GM12878 (cell line): ENCODE results near the gene EPN1. TPM values are rescaled to one million over a fixed set of nuclear protein-coding genes. Genes with fewer than 3 reads are reported as not detected.

Experiments used
- ATAC-seq: fragments of 200-7000 bp; cut with Tn5 transposase; 3 replicates; pipeline ENCODE4 v1.9.1; 2020; ENCODE audit warnings: mild to moderate bottlenecking, moderate library complexity
- BruUV-seq: library from RNA; stranded (reverse); fragments of 400-500 nt; replicated peaks from 2 replicates; lab custom pipeline; 2021; lab: Mats Ljungman, UMichigan
- CTCF ChIA-PET: fragments of 300-600 bp; sonication (Branson Sonifier 250); formaldehyde crosslinking; extraction: SDS; loops from one replicate; lab custom pipeline; 2021; ENCODE audit warnings: inconsistent platforms; lab: Yijun Ruan, JAX
- POLR2A ChIA-PET: fragments of 350-600 bp; formaldehyde crosslinking; extraction: SDS; loops from one replicate; lab custom pipeline; 2021; ENCODE audit warnings: inconsistent platforms; lab: Charles Lee
- RAD21 ChIA-PET: fragments of 300-600 bp; sonication (Branson Sonifier 250); formaldehyde crosslinking; loops from one replicate; lab custom pipeline; 2023; ENCODE audit warnings: antibody characterized with exemption; ENCODE audit not compliant: unreplicated experiment; lab: Charles Lee
- SMC1A ChIA-PET: fragments of 300-600 bp; sonication (Branson Sonifier 250); formaldehyde crosslinking; loops from one replicate; lab custom pipeline; 2023; ENCODE audit not compliant: unreplicated experiment, uncharacterized antibody; lab: Charles Lee
- DNase-seq: peaks from one replicate; pipeline ENCODE4 v3.0.0-alpha.2; 2011; ENCODE audit warnings: low read depth, low spot score
- FAIRE-seq: peaks from 3 replicates; lab custom pipeline; 2011; peaks lifted over from hg19 to GRCh38; lab: Jason Lieb, UNC
- H2AFZ ChIP-seq: 2 replicates; pipeline ENCODE4 v1.6.0; 2011; ENCODE audit warnings: low read depth, low read length, control low read depth; ENCODE audit not compliant: control insufficient read depth
- H3K27ac ChIP-seq: 2 replicates; pipeline ENCODE4 v1.5.1; 2011; ENCODE audit warnings: control low read depth; ENCODE audit not compliant: control insufficient read depth, insufficient read depth
- H3K27me3 ChIP-seq, 2 experiments: replicated peaks in 1 of 2; 2 replicates each; pipeline versions ENCODE4 v1.6.0 to v1.6.1; 2011; ENCODE audit warnings: low read length in 1 of 2; ENCODE audit not compliant: control insufficient read depth in 2 of 2, insufficient read depth in 2 of 2
- H3K36me3 ChIP-seq, 2 experiments: 2 replicates each; pipeline ENCODE4 v1.5.1; 2011; ENCODE audit warnings: low read length in 1 of 2; ENCODE audit not compliant: control insufficient read depth in 2 of 2, insufficient read depth in 2 of 2
- H3K4me1 ChIP-seq: 2 replicates; pipeline ENCODE4 v1.6.1; 2011; ENCODE audit warnings: mild to moderate bottlenecking, low read length, moderate library complexity, mixed read lengths; ENCODE audit not compliant: control insufficient read depth, insufficient read depth
- H3K4me2 ChIP-seq: 2 replicates; pipeline ENCODE4 v1.6.0; 2011; ENCODE audit warnings: control low read depth; ENCODE audit not compliant: control insufficient read depth, insufficient read depth
- H3K4me3 ChIP-seq: fragments of 200-600 bp; sonication (generic); 2 replicates; pipeline ENCODE4 v1.5.1; 2016
- H3K79me2 ChIP-seq: 2 replicates; pipeline ENCODE4 v1.6.0; 2011; ENCODE audit warnings: low read length; ENCODE audit not compliant: control insufficient read depth, insufficient read depth
- H3K9ac ChIP-seq: 2 replicates; pipeline ENCODE4 v1.8.0; 2011; ENCODE audit warnings: low read length, control low read depth, mixed read lengths; ENCODE audit not compliant: control insufficient read depth, insufficient read depth
- H3K9me3 ChIP-seq: replicated peaks from 3 replicates; pipeline ENCODE4 v1.5.1; 2011; ENCODE audit warnings: mild to moderate bottlenecking, low read length; ENCODE audit not compliant: control insufficient read depth, insufficient read depth
- H4K20me1 ChIP-seq: 2 replicates; pipeline ENCODE4 v1.6.0; 2011; ENCODE audit not compliant: control insufficient read depth, insufficient read depth
- DPF2 ChIP-seq: fragments of 450-650 bp; IDR thresholded peaks from 2 replicates; pipeline ENCODE4 v1.6.1; 2017; ENCODE audit warnings: mild to moderate bottlenecking
- PML ChIP-seq: IDR thresholded peaks from 2 replicates; pipeline ENCODE4 v1.6.1; 2012; ENCODE audit warnings: low read length, inconsistent platforms
- POLR2AphosphoS5 ChIP-seq: IDR thresholded peaks from 2 replicates; pipeline ENCODE4 v1.6.1; 2011; ENCODE audit warnings: mild to moderate bottlenecking, low read length, inconsistent platforms
- POU2F2 ChIP-seq: IDR thresholded peaks from 3 replicates; pipeline ENCODE4 v1.6.1; 2011; ENCODE audit warnings: low read depth, mild to moderate bottlenecking, low read length, borderline replicate concordance
- RUNX3 ChIP-seq: IDR thresholded peaks from 2 replicates; pipeline ENCODE4 v1.6.1; 2012; ENCODE audit warnings: low read length, inconsistent platforms
- TCF12 ChIP-seq: IDR thresholded peaks from 2 replicates; pipeline ENCODE4 v1.6.1; 2011; ENCODE audit warnings: low read depth, mild to moderate bottlenecking, low read length
- whole genome bisulfite sequencing: methylation state at CpG from one replicate; pipeline ENCODE4 v1.1.6; 2016; ENCODE audit warnings: low lambda C conversion rate; ENCODE audit not compliant: insufficient replicate concordance, insufficient coverage; ENCODE audit errors: missing lambda C conversion rate; 5-methylcytosine and 5-hydroxymethylcytosine counted together
- in situ Hi-C: fragments of 300-500 bp; cut with MboI; formaldehyde crosslinking; loops from 9 replicates; pipeline ENCODE4 v1.14.3; 2018; ENCODE audit warnings: mixed read lengths
- intact Hi-C: fragments of 100-400 bp; cut with micrococcal nuclease; formaldehyde crosslinking; loops from one replicate; pipeline ENCODE4 v1.14.2; 2022; ENCODE audit not compliant: unreplicated experiment
- polyA plus RNA-seq, 11 experiments: library from polyadenylated mRNA; depleted of rRNA in 4 of 11; unstranded in 6 of 11; stranded (reverse) in 5 of 11; fragments of >200 nt; fragmentation: Nextera tagmentation in 4 of 11; fragmentation: Illumina TruSeq in 1 of 11; extraction: Ambion mirVana in 4 of 11; extraction: Trizol in 1 of 11; gene quantifications; 1 replicate in 1 of 11; 2 replicates in 10 of 11; pipeline versions ENCODE4 v1.2.1 to v1.2.3, GENCODE V29; 2011 to 2016; ENCODE audit warnings: inconsistent platforms in 2 of 11, missing spikeins in 2 of 11, low read depth in 1 of 11
- total RNA-seq, 4 experiments: library from RNA; depleted of rRNA in 3 of 4; stranded (reverse); fragments of >200 nt in 3 of 4; fragmentation: Illumina TruSeq in 1 of 4; extraction: Trizol in 1 of 4; gene quantifications; 2 replicates each; pipeline versions ENCODE4 v1.2.1 to v1.2.3, GENCODE V29; 2013 to 2021

The EPN1 gene
- total and polyA plus RNA-seq, 10 of the 15 experiments (the other 5 are each of a cell fraction or from before 2014, with no cell fraction given), result 0.11 to 88.5 (median 10.6) TPM

GRCh38 chr19:55643887-55644176 lies 31.2 kb upstream of the EPN1 start:
- SMC1A ChIA-PET, result no interaction called here
- Histone ChIP-seq H3K27me3 (no peaks in the 10 kb centered on the region), H3K79me2 (peaks cover 64% of the 10 kb centered on the region)
- WGBS, result 2% methylated on average over 15 of the region's 15 CpGs
- peak; percentile 13; the same call in 1 of the 2 replicates for TF ChIP-seq PML
- no peak for TF ChIP-seq DPF2
- TF ChIP-seq, all 136 proteins: peak for 1
- no peaks in the 10 kb centered on the region for H3K9me3 ChIP-seq
- ATAC-seq, result no peak
- intact Hi-C loops, result loop anchor here (5.0 kb wide), 2 partner anchors 33 to 42 kb away; partner anchors contain the start of genes EPN1 and ZNF524
- peak overlapping the region; percentile 95 for H3K4me3 ChIP-seq
- H3K4me2 ChIP-seq, result peak overlapping the region; percentile 91
- POLR2A ChIA-PET, result interaction anchor here (2.1 kb wide), 1 partner anchor 11 kb away, joined by 10 read pairs; the partner anchor contains the start of gene U2AF2
- no peak overlapping the region for H2AFZ ChIP-seq
- peaks cover 36% of the 10 kb centered on the region for H3K4me1 ChIP-seq
- peak overlapping the region; percentile 86 for H3K9ac ChIP-seq
- CTCF ChIA-PET, result interaction anchor here (1.8 to 2.3 kb wide), 2 partner anchors 10 to 11 kb away, joined by 12 to 17 read pairs; partner anchors contain the start of gene U2AF2
- H3K27ac ChIP-seq, result peak overlapping the region; percentile 64
- DNase-seq, result no peak
- RAD21 ChIA-PET, result interaction anchor here (2.4 kb wide), 1 partner anchor 11 kb away, joined by 10 read pairs; the partner anchor contains the start of gene U2AF2
- H3K36me3 ChIP-seq, result 0 out of 4 replicates have a peak, but pooled peaks cover 0 to 2% of the 10 kb centered on the region in 2 experiments
- no peak for FAIRE-seq
- no TSS peak for BruUV-seq
- no peaks in the 10 kb centered on the region for H4K20me1 ChIP-seq
- in situ Hi-C loops, result no loop called here

- Histone ChIP-seq H2AFZ (no peak overlapping the region), H3K4me3 (peak overlapping the region; percentile 95), H3K4me1 (peaks cover 31% of the 10 kb centered on the region), H3K4me2 (peak overlapping the region; percentile 91), H3K27me3 (no peaks in the 10 kb centered on the region), H3K9me3 (no peaks in the 10 kb centered on the region), H3K9ac (peak overlapping the region; percentile 86), H3K36me3 (0 out of 4 replicates have a peak, but pooled peaks cover 0 to 2% of the 10 kb centered on the region in 2 experiments), H3K79me2 (peaks cover 65% of the 10 kb centered on the region), H3K27ac (peak overlapping the region; percentile 64), H4K20me1 (no peaks in the 10 kb centered on the region)
- TF ChIP-seq POLR2AphosphoS5, result peak; percentile 21; the same call in 1 of the 2 replicates
- TF ChIP-seq TCF12, result no peak
- no peak for TF ChIP-seq RUNX3
- TF ChIP-seq POU2F2, result no peak; the same call in 2 of the 3 replicates
- RAD21 ChIA-PET, result interaction anchor here (2.4 kb wide), 1 partner anchor 10 kb away, joined by 10 read pairs; the partner anchor contains the start of gene U2AF2
- BruUV-seq, result no TSS peak
- DNase-seq (no peak), FAIRE-seq (no peak), ATAC-seq (no peak)
- in situ Hi-C loops, result no loop called here
- intact Hi-C loops, result loop anchor here (5.0 kb wide), 2 partner anchors 33 to 42 kb away; partner anchors contain the start of genes EPN1 and ZNF524
- POLR2A ChIA-PET, result interaction anchor here (2.1 kb wide), 1 partner anchor 10 kb away, joined by 10 read pairs; the partner anchor contains the start of gene U2AF2
- SMC1A ChIA-PET, result no interaction called here
- under 1% methylated on average over 12 of the region's 12 CpGs for WGBS
- CTCF ChIA-PET, result interaction anchor here (1.3 to 2.3 kb wide), 3 partner anchors 10 to 27 kb away, joined by 3 to 12 read pairs (median 3); partner anchors contain the start of gene U2AF2
Measured at GRCh38 chr19:55644191-55644833, 30.7 kb upstream of the EPN1 start.
